Stimulated activated memory B cell treated with anti-CD40 and anti-IgM and Interleukin-4, amounts not matched to agents 10 μg/mL and 1 μg/mL and 100 μg/mL, for 72 hours (primary cell): ENCODE results near the gene GLRX.
"Not testable (repeated sequence)": the region's sequence is repeated elsewhere in the genome, so short reads cannot be mapped to it uniquely, and the experiment has no call there.

Experiments used
- ATAC-seq: fragments of 150-1000 bp; cut with Tn5 transposase; 2 replicates; pipeline ENCODE4 v1.10.0; 2021
- H3K27ac Mint-ChIP-seq: one replicate; pipeline ENCODE4 v1.8.0; 2022; ENCODE audit warnings: mild to moderate bottlenecking, mixed read lengths
- H3K27me3 Mint-ChIP-seq: one replicate; pipeline ENCODE4 v1.8.0; 2022; ENCODE audit warnings: mixed read lengths
- H3K36me3 Mint-ChIP-seq: one replicate; pipeline ENCODE4 v1.8.0; 2022; ENCODE audit warnings: mixed read lengths
- H3K4me1 Mint-ChIP-seq: one replicate; pipeline ENCODE4 v1.8.0; 2022; ENCODE audit warnings: mixed read lengths
- H3K4me3 Mint-ChIP-seq: one replicate; pipeline ENCODE4 v1.8.0; 2022; ENCODE audit warnings: mild to moderate bottlenecking, moderate library complexity, mixed read lengths
- H3K9me3 Mint-ChIP-seq: one replicate; pipeline ENCODE4 v1.8.0; 2022; ENCODE audit warnings: mixed read lengths

GLRX gene

GRCh38 chr5:95858661-95859595, 36.4 kb upstream of the GLRX start:
- no peaks in the 10 kb centered on the region for H3K9me3 Mint-ChIP-seq
- no peak overlapping the region for H3K27ac Mint-ChIP-seq
- H3K4me1 Mint-ChIP-seq = peaks cover 43% of the 10 kb centered on the region
- no peaks in the 10 kb centered on the region for H3K36me3 Mint-ChIP-seq
- ATAC-seq = peak; percentile 92
- peaks cover 25% of the 10 kb centered on the region for H3K27me3 Mint-ChIP-seq
- H3K4me3 Mint-ChIP-seq = peak overlapping the region; percentile 71

- Mint-ChIP-seq H3K9me3 (no peaks in the 10 kb centered on the region), H3K36me3 (no peaks in the 10 kb centered on the region), H3K27me3 (peaks cover 22% of the 10 kb centered on the region), H3K27ac (no peak overlapping the region), H3K4me3 (no peak overlapping the region), H3K4me1 (peaks cover 38% of the 10 kb centered on the region)
- ATAC-seq = no peak
Measured at GRCh38 chr5:95858023-95858461, 35.5 kb upstream of the GLRX start.

GRCh38 chr5:95857185-95857945, 34.8 kb upstream of the GLRX start:
- Mint-ChIP-seq H3K27me3 (peaks cover 16% of the 10 kb centered on the region), H3K4me3 (no peak overlapping the region), H3K9me3 (no peaks in the 10 kb centered on the region), H3K27ac (no peak overlapping the region), H3K4me1 (peaks cover 31% of the 10 kb centered on the region), H3K36me3 (no peaks in the 10 kb centered on the region)
- no peak for ATAC-seq

DNA sequence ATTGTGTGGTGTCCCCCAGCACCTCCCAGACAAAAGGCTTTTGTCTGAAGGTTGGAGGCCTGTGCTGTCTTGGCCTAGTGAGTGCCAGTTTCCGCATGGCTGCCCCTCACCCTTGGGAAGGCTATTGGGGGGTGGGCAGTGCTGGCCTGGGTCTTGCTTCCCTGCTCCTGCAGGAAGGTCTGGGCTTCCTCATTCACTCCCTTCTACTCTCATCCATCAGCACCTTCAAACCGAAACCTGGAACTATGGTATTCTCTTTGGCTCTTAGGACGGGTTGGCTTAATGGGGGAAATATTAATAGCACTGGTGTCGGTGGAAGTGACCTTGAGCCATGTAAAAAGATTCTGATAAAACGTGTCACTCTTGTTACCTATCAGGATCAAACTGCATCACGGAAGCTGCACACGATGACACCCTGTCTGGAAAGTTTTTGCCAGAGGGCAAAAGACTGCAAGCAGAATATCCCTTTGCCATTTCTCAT, 34.0 kb upstream of the GLRX start:
- Mint-ChIP-seq H3K36me3 (no peaks in the 10 kb centered on the region), H3K27ac (no peak overlapping the region), H3K4me1 (peaks cover 23% of the 10 kb centered on the region), H3K9me3 (no peaks in the 10 kb centered on the region), H3K4me3 (no peak overlapping the region), H3K27me3 (peaks cover 11% of the 10 kb centered on the region)
- no peak for ATAC-seq

- no peak for ATAC-seq
- Mint-ChIP-seq H3K9me3 (no peaks in the 10 kb centered on the region), H3K4me3 (no peak overlapping the region), H3K4me1 (peaks cover 2% of the 10 kb centered on the region), H3K36me3 (no peaks in the 10 kb centered on the region), H3K27ac (no peak overlapping the region), H3K27me3 (no peaks in the 10 kb centered on the region)
Measured at GRCh38 chr5:95853490-95853889, 31.0 kb upstream of the GLRX start.

DNA sequence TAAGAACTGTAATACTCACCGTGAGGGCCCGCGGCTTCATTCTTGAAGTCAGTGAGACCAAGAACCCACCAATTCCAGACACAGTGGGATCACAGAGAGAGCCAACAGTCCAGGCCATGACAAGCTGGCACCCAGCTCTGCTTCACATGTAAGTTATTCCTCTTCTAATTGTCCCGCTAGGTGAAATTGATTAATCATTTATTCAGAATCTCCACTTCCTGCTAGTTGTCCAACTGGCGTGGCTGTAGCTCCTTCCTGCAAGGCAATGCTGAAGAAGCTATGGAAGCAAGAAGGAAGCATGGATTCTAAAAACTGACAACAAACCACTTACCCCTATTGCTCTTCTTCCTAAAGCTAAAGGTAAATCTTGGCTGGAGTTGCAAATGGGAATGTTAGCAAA, 30.0 kb upstream of the GLRX start:
- ATAC-seq = no peak
- Mint-ChIP-seq H3K9me3 (no peaks in the 10 kb centered on the region), H3K36me3 (no peaks in the 10 kb centered on the region), H3K4me3 (no peak overlapping the region), H3K27me3 (no peaks in the 10 kb centered on the region), H3K4me1 (no peaks in the 10 kb centered on the region), H3K27ac (no peak overlapping the region)

- H3K27ac Mint-ChIP-seq, ATAC-seq, H3K36me3 Mint-ChIP-seq, H3K9me3 Mint-ChIP-seq, H3K27me3 Mint-ChIP-seq, H3K4me1 Mint-ChIP-seq, H3K4me3 Mint-ChIP-seq: not testable (repeated sequence)
Measured at GRCh38 chr5:95851141-95851540, 28.6 kb upstream of the GLRX start.

DNA sequence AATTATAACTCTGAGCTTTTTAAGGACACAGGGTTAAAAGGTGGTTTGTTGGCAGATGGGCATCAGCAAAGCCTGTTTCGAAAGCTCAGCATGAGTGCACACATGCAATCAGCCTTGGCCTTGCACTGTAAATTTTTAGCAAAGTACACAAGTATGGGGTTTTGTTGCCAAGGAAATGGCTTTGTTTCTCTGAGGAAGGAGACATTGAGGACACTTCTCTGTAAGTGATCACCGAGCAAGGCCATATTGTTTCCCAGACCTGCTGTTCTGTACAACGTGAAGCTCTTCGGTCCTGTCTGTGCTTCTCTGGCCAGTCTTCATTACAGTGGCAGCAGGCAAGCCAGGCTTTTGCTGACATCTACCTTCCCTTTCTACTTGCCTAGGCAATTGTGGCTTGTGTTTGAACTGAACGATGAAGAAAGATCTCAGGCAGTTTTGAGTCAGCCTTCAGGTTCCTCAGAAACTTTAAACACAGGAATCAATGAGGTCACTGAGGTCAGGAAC, 27.9 kb upstream of the GLRX start:
- no peaks in the 10 kb centered on the region for H3K27me3 Mint-ChIP-seq
- no peak overlapping the region for H3K4me3 Mint-ChIP-seq
- H3K27ac Mint-ChIP-seq = no peak overlapping the region
- H3K4me1 Mint-ChIP-seq = no peaks in the 10 kb centered on the region
- no peak for ATAC-seq
- H3K36me3 Mint-ChIP-seq = no peaks in the 10 kb centered on the region
- no peaks in the 10 kb centered on the region for H3K9me3 Mint-ChIP-seq

GRCh38 chr5:95848701-95849100, 26.2 kb upstream of the GLRX start:
- no peak for ATAC-seq
- no peaks in the 10 kb centered on the region for H3K4me1 Mint-ChIP-seq
- H3K36me3 Mint-ChIP-seq = no peaks in the 10 kb centered on the region
- no peak overlapping the region for H3K27ac Mint-ChIP-seq
- no peak overlapping the region for H3K4me3 Mint-ChIP-seq
- no peaks in the 10 kb centered on the region for H3K9me3 Mint-ChIP-seq
- no peaks in the 10 kb centered on the region for H3K27me3 Mint-ChIP-seq

DNA sequence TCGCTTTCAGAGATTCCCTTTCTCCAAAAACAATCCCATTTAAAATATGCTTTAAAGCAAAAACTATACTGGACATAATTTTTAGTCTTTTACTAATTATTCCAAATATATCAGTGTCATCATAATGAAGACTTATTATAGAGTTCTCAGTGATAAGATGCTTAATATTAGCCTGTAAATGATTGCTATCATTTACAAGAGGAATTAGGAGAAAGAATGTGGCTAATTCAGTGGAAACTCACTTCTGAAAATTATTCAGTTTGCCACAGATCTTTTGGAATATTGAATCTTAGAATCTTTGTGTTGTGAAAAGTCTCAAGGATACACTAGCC, 24.7 kb upstream of the GLRX start:
- Mint-ChIP-seq H3K9me3 (no peaks in the 10 kb centered on the region), H3K27me3 (no peaks in the 10 kb centered on the region), H3K36me3 (no peaks in the 10 kb centered on the region), H3K4me1 (peaks cover 11% of the 10 kb centered on the region), H3K27ac (no peak overlapping the region), H3K4me3 (no peak overlapping the region)
- no peak for ATAC-seq

DNA sequence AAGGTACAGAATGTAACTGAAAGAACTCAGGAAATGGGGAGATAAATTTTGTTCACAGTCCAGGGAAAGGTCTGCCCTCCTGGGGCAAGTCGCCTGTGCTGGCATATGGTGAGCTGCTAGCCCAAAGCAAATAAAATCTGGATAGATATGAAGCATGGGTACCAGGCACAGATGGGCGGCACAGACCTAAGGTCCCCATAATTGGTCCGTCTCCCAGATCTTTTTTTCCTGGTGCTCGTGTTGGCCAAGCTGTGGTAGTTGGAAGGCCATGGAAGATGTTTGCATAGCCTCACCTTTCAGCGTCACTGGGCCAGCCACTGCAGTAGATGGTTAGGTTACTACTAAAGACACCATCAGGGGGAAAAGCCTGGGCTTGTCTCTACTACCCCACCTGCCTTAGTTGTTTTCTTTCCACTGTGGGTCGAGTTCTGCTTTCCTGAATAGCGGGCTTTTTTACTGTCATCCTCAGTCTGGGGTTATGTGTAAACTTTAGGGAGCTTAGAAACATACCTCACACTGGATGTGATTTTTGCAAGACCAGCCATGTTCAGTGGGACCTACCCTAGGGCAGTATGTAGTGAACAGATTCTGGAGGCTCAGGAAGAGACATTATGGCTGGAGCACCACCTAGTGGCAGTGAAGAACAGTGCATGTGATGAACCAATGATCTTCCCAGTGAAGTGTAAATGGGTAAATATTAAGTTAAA, 24.2 kb upstream of the GLRX start:
- Mint-ChIP-seq H3K36me3 (no peaks in the 10 kb centered on the region), H3K4me3 (no peak overlapping the region), H3K27me3 (no peaks in the 10 kb centered on the region), H3K9me3 (no peaks in the 10 kb centered on the region), H3K4me1 (peaks cover 11% of the 10 kb centered on the region), H3K27ac (no peak overlapping the region)
- ATAC-seq = peak; percentile 74

DNA sequence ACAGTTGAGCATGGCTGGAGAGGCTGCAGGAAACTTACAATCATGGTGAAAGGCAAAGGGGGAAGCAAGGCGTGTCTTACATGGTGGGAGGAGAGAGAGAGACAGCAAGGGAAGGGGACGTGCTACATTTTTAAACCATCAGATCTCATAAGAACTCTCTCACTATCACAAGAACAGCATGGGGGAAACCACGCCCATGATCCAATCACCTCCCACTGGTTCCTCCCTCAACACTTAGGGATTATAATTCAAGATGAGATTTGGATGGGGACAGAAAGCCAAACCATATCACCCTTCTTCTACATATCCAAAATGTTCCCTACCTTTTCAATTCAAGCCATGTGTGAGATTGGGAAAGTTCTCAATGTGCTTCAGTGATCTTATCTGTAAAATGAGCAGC, 22.9 kb upstream of the GLRX start:
- no peaks in the 10 kb centered on the region for H3K27me3 Mint-ChIP-seq
- peak overlapping the region; percentile 18 for H3K27ac Mint-ChIP-seq
- peaks cover 22% of the 10 kb centered on the region for H3K4me1 Mint-ChIP-seq
- no peak overlapping the region for H3K4me3 Mint-ChIP-seq
- ATAC-seq = no peak
- H3K9me3 Mint-ChIP-seq = no peaks in the 10 kb centered on the region
- H3K36me3 Mint-ChIP-seq = no peaks in the 10 kb centered on the region

GRCh38 chr5:95843733-95844223, 21.3 kb upstream of the GLRX start:
- H3K4me3 Mint-ChIP-seq = no peak overlapping the region
- peak overlapping the region; percentile 64 for H3K27ac Mint-ChIP-seq
- H3K9me3 Mint-ChIP-seq = no peaks in the 10 kb centered on the region
- no peak for ATAC-seq
- no peaks in the 10 kb centered on the region for H3K36me3 Mint-ChIP-seq
- peaks cover 29% of the 10 kb centered on the region for H3K4me1 Mint-ChIP-seq
- H3K27me3 Mint-ChIP-seq = no peaks in the 10 kb centered on the region

GRCh38 chr5:95842854-95843544, 20.5 kb upstream of the GLRX start:
- H3K4me1 Mint-ChIP-seq = peaks cover 29% of the 10 kb centered on the region
- H3K36me3 Mint-ChIP-seq = no peaks in the 10 kb centered on the region
- no peaks in the 10 kb centered on the region for H3K9me3 Mint-ChIP-seq
- H3K4me3 Mint-ChIP-seq = no peak overlapping the region
- peak; percentile 90 for ATAC-seq
- H3K27ac Mint-ChIP-seq = peak overlapping the region; percentile 64
- H3K27me3 Mint-ChIP-seq = no peaks in the 10 kb centered on the region
